H1 (cell line): ENCODE measurements around the gene CXCL11. TPM values are rescaled to one million over a fixed set of nuclear protein-coding genes. Genes with fewer than 3 reads are reported as not detected.
"Not testable (repeated sequence)": the region's sequence is repeated elsewhere in the genome, so short reads cannot be mapped to it uniquely, and the experiment has no call there.

Experiments
- CTCF ChIA-PET: fragments of 300-600 bp; sonication (Branson Sonifier 250); formaldehyde crosslinking; loops from one replicate; lab custom pipeline; 2021; ENCODE audit not compliant: partially characterized antibody; lab: Charles Lee
- POLR2A ChIA-PET: fragments of 300-600 bp; sonication (Branson Sonifier 250); formaldehyde crosslinking; loops from one replicate; lab custom pipeline; 2021; ENCODE audit warnings: inconsistent platforms; ENCODE audit not compliant: partially characterized antibody; lab: Charles Lee
- DNase-seq, 2 experiments: peaks; one replicate each; pipeline versions ENCODE4 v3.0.0 to v3.0.0-alpha.2; 2010 to 2022; ENCODE audit warnings: low spot score in 2 of 2, low read depth in 1 of 2, mixed read lengths in 1 of 2
- FAIRE-seq: peaks from 2 replicates; lab custom pipeline; 2011; peaks lifted over from hg19 to GRCh38; lab: Jason Lieb, UNC
- H2AFZ ChIP-seq: 2 replicates; pipeline ENCODE4 v1.8.1; 2012; ENCODE audit warnings: low read length, inconsistent platforms
- H2AK5ac ChIP-seq: 2 replicates; pipeline ENCODE4 v1.6.1; 2013; ENCODE audit warnings: low read depth, low read length
- H2BK120ac ChIP-seq: replicated peaks from 2 replicates; pipeline ENCODE3; 2013; ENCODE audit warnings: low read depth, low read length, inconsistent platforms
- H2BK12ac ChIP-seq: 2 replicates; pipeline ENCODE4 v1.6.1; 2013; ENCODE audit warnings: low read depth, low read length
- H2BK15ac ChIP-seq: 2 replicates; pipeline ENCODE4 v1.6.1; 2013; ENCODE audit warnings: low read length
- H2BK20ac ChIP-seq: 2 replicates; pipeline ENCODE4 v1.6.1; 2013; ENCODE audit warnings: low read length
- H2BK5ac ChIP-seq: 2 replicates; pipeline ENCODE4 v1.6.1; 2013; ENCODE audit warnings: low read depth, low read length
- H3K14ac ChIP-seq: 2 replicates; pipeline ENCODE4 v1.6.1; 2013; ENCODE audit warnings: inconsistent platforms; ENCODE audit not compliant: insufficient read length
- H3K18ac ChIP-seq: 2 replicates; pipeline ENCODE4 v1.6.1; 2013; ENCODE audit warnings: low read length; ENCODE audit errors: extremely low read depth
- H3K23ac ChIP-seq: 2 replicates; pipeline ENCODE4 v1.6.1; 2013; ENCODE audit warnings: inconsistent platforms; ENCODE audit not compliant: insufficient read length
- H3K23me2 ChIP-seq: 2 replicates; pipeline ENCODE4 v1.6.1; 2013; ENCODE audit warnings: low read depth, low read length
- H3K27ac ChIP-seq: 2 replicates; pipeline ENCODE4 v1.6.1; 2011; ENCODE audit warnings: low read depth, low read length, inconsistent platforms
- H3K27me3 ChIP-seq, 4 experiments: replicated peaks in 1 of 4; 1 replicate in 1 of 4; 2 replicates in 3 of 4; pipeline versions ENCODE4 v1.6.1 to v1.8.1; 2011 to 2013; ENCODE audit warnings: low read length in 3 of 4, mild to moderate bottlenecking in 3 of 4, inconsistent platforms in 2 of 4, mixed read lengths in 2 of 4, moderate library complexity in 1 of 4; ENCODE audit not compliant: control insufficient read depth in 3 of 4, insufficient read depth in 3 of 4; ENCODE audit errors: extremely low read depth in 1 of 4
- H3K36me3 ChIP-seq, 4 experiments: 2 replicates each; pipeline versions ENCODE4 v1.6.1 to v1.8.1; 2011 to 2013; ENCODE audit warnings: mild to moderate bottlenecking in 4 of 4, low read length in 3 of 4, moderate library complexity in 2 of 4, control low read depth in 1 of 4, inconsistent platforms in 1 of 4; ENCODE audit not compliant: insufficient read depth in 4 of 4, control insufficient read depth in 2 of 4
- H3K4ac ChIP-seq: replicated peaks from 2 replicates; pipeline ENCODE3; 2013; ENCODE audit warnings: low read length, low read depth, mixed read lengths, inconsistent platforms; ENCODE audit not compliant: insufficient read length
- H3K4me1 ChIP-seq, 4 experiments: replicated peaks in 1 of 4; 1 replicate in 1 of 4; 2 replicates in 3 of 4; pipeline versions ENCODE4 v1.6.1 to v1.8.1; 2011 to 2013; ENCODE audit warnings: low read length in 3 of 4, inconsistent platforms in 2 of 4, mixed read lengths in 1 of 4; ENCODE audit not compliant: insufficient read depth in 4 of 4, control insufficient read depth in 3 of 4
- H3K4me2 ChIP-seq, 2 experiments: 2 replicates each; pipeline versions ENCODE4 v1.6.1 to v1.8.1; 2011 to 2013; ENCODE audit warnings: low read depth in 2 of 2, low read length in 2 of 2, control low read depth in 1 of 2, inconsistent platforms in 1 of 2, mild to moderate bottlenecking in 1 of 2; ENCODE audit not compliant: insufficient read depth in 1 of 2
- H3K4me3 ChIP-seq, 4 experiments: fragments of 200-600, 300-600 bp in 1 of 4; sonication (generic), shearing (Covaris generic), sonication (Bioruptor Twin) in 1 of 4; 2 replicates each; pipeline versions ENCODE4 v1.5.1 to v1.8.1; 2011 to 2016; ENCODE audit warnings: low read length in 4 of 4, low read depth in 3 of 4, control low read depth in 2 of 4, inconsistent platforms in 2 of 4, mild to moderate bottlenecking in 2 of 4, mixed read lengths in 1 of 4, moderate library complexity in 1 of 4; ENCODE audit not compliant: insufficient read depth in 2 of 4; ENCODE audit errors: extremely low read depth in 1 of 4
- H3K56ac ChIP-seq: replicated peaks from 2 replicates; pipeline ENCODE3; 2013; ENCODE audit warnings: low read depth, mild to moderate bottlenecking, mixed read lengths, low read length, inconsistent platforms; ENCODE audit not compliant: insufficient read length
- H3K79me1 ChIP-seq: 2 replicates; pipeline ENCODE4 v1.6.1; 2013; ENCODE audit warnings: low read depth, low read length, control low read depth
- H3K79me2 ChIP-seq, 2 experiments: 2 replicates each; pipeline versions ENCODE4 v1.6.1 to v1.8.1; 2012 to 2013; ENCODE audit warnings: low read length in 2 of 2, mild to moderate bottlenecking in 2 of 2, inconsistent platforms in 1 of 2; ENCODE audit not compliant: insufficient read depth in 2 of 2, control insufficient read depth in 1 of 2
- H3K9ac ChIP-seq, 4 experiments: replicated peaks in 1 of 4; 1 replicate in 1 of 4; 2 replicates in 3 of 4; pipeline versions ENCODE4 v1.6.1 to v1.8.1; 2011 to 2013; ENCODE audit warnings: low read depth in 3 of 4, low read length in 3 of 4, control low read depth in 2 of 4, mild to moderate bottlenecking in 2 of 4, moderate library complexity in 2 of 4, inconsistent platforms in 1 of 4; ENCODE audit errors: extremely low read depth in 1 of 4
- H3K9me3 ChIP-seq, 2 experiments: 2 replicates each; pipeline versions ENCODE4 v1.6.1 to v1.8.1; 2012 to 2013; ENCODE audit warnings: mild to moderate bottlenecking in 2 of 2, moderate library complexity in 2 of 2, control low read depth in 1 of 2, inconsistent platforms in 1 of 2, low read depth in 1 of 2, low read length in 1 of 2, mixed read lengths in 1 of 2; ENCODE audit not compliant: insufficient read depth in 2 of 2
- H4K20me1 ChIP-seq, 2 experiments: replicated peaks in 1 of 2; 2 replicates each; pipeline versions ENCODE3 to v1.8.1; 2011 to 2013; ENCODE audit warnings: inconsistent platforms in 2 of 2, low read length in 2 of 2, mild to moderate bottlenecking in 1 of 2; ENCODE audit not compliant: insufficient read depth in 2 of 2, control insufficient read depth in 1 of 2
- H4K5ac ChIP-seq: 2 replicates; pipeline ENCODE4 v1.6.1; 2013; ENCODE audit warnings: low read length, low read depth, mixed read lengths, inconsistent platforms; ENCODE audit not compliant: insufficient read length
- H4K8ac ChIP-seq: 2 replicates; pipeline ENCODE4 v1.8.0; 2013; ENCODE audit warnings: mild to moderate bottlenecking, moderate library complexity, low read length, inconsistent platforms; ENCODE audit not compliant: insufficient read depth; ENCODE audit errors: extremely low read depth
- H4K91ac ChIP-seq: replicated peaks from 2 replicates; pipeline ENCODE3; 2013; ENCODE audit warnings: low read length, mixed read lengths, inconsistent platforms; ENCODE audit not compliant: insufficient read length
- WGBS, 2 experiments: shearing (Covaris generic) in 1 of 2; methylation state at CpG; one replicate each; pipeline versions ENCODE4 v1.1.6 to v1.1.7; 2013 to 2015; ENCODE audit warnings: low lambda C conversion rate in 2 of 2, mixed read lengths in 2 of 2, inconsistent platforms in 1 of 2, low coverage in 1 of 2, missing lambda C conversion rate in 1 of 2; ENCODE audit not compliant: insufficient replicate concordance in 2 of 2, insufficient coverage in 1 of 2, insufficient read length in 1 of 2; ENCODE audit errors: extremely low coverage in 1 of 2, missing lambda C conversion rate in 1 of 2; 5-methylcytosine and 5-hydroxymethylcytosine counted together
- polyA plus RNA-seq, 7 experiments: library from polyadenylated mRNA; depleted of rRNA in 3 of 7; stranded (reverse) in 5 of 7; unstranded in 2 of 7; fragments of >200 nt in 5 of 7; fragments of 200-250 nt in 2 of 7; gene quantifications; 1 replicate in 5 of 7; 2 replicates in 1 of 7; 4 replicates in 1 of 7; pipeline versions ENCODE4 v1.2.1 to v1.2.3, GENCODE V29; 2011 to 2013; ENCODE audit warnings: missing spikeins in 2 of 7, mixed read lengths in 2 of 7
- total RNA-seq: library from RNA; stranded (reverse); fragmentation: NEBNext Ultra II Directional; extraction: Animal tissue kit (Norgen Biotek cat#: 25700); gene quantifications from 2 replicates; pipeline ENCODE4 v1.2.1, GENCODE V29; 2021

Gene CXCL11
- total and polyA plus RNA-seq, 2 of the 8 experiments (the other 6 are each of a cell fraction or from before 2014, with no cell fraction given) = 0.18 TPM; not detected in 1

DNA sequence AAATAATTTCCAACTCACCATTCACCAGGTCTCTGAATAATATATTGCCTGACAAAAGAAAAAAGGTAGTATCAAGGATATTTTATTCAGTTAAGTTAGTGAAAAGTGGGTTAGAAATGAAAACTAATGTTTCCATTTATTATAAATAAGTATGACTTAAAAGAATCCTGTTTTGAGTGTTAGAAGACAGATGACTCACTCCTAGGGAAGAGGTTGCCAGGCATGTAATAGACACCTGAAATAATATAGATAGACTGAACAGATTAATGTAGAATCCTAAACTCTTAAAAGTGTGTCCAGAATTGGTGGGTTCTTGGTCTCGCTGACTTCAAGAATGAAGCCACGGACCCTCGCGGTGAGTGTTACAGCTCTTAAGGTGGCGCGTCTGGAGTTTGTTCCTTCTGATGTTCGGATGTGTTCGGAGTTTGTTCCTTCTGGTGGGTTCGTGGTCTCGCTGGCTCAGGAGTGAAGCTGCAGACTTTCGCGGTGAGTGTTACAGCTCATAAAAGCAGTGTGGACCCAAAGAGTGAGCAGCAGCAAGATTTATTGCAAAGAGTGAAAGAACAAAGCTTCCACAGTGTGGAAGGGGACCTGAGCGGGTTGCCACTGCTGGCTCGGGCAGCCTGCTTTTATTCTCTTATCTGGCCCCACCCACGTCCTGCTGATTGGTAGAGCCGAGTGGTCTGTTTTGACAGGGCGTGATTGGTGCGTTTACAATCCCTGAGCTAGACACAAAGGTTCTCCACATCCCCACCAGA, 6.5 kb upstream of the CXCL11 start:
- H2BK15ac ChIP-seq, H2BK12ac ChIP-seq, H3K4ac ChIP-seq, FAIRE-seq, H3K4me1 ChIP-seq, H3K56ac ChIP-seq, H4K5ac ChIP-seq, POLR2A ChIA-PET, H3K9ac ChIP-seq, DNase-seq, H3K23me2 ChIP-seq, H3K18ac ChIP-seq, H4K8ac ChIP-seq, H2BK5ac ChIP-seq, H3K4me3 ChIP-seq, H3K79me1 ChIP-seq, H3K23ac ChIP-seq, H4K91ac ChIP-seq, H3K4me2 ChIP-seq, H2BK20ac ChIP-seq, H2BK120ac ChIP-seq, H4K20me1 ChIP-seq, H3K27ac ChIP-seq, H3K79me2 ChIP-seq, H3K27me3 ChIP-seq, H3K36me3 ChIP-seq, H2AFZ ChIP-seq, H3K9me3 ChIP-seq, H2AK5ac ChIP-seq, H3K14ac ChIP-seq: not testable (repeated sequence)
- 97% methylated on average over 18 of the region's 18 CpGs; no CpG with 5 or more reads in 1 of the 2 experiments for WGBS, 2 experiments
- CTCF ChIA-PET = interaction anchor here (1.3 to 1.5 kb wide), 2 partner anchors 44 to 335 kb away, joined by 3 read pairs; no protein-coding TSS in a partner anchor
